ENCODE data around the gene UBE2G2.

GRCh38 chr21:44742418-44743153, 59.0 kb downstream of the UBE2G2 start:
- TF ChIP-seq ATF3 (CRISPR knock-in tag; conservative IDR thresholded peaks at IDR 0.05) (no peak), ZNF416 (CRISPR knock-in tag; IDR thresholded peaks at IDR 0.05) (no peak), JUN (CRISPR knock-in tag; IDR thresholded peaks at IDR 0.05) (no peak), CTCF (IDR thresholded peaks at IDR 0.05) (no peak)
